HepG2 (cell line): ENCODE results near the gene TRIM31. TPM values are rescaled to one million over a fixed set of nuclear protein-coding genes. Genes with fewer than 3 reads are reported as not detected.

Experiments
- ZNF230 ChIP-seq: sonication (generic); formaldehyde crosslinking; IDR thresholded peaks from 2 replicates; pipeline ENCODE4 v1.4.0; 2020; ENCODE audit warnings: mild to moderate bottlenecking, missing genetic modification reagents
- ZNF234 ChIP-seq: sonication (generic); formaldehyde crosslinking; conservative IDR thresholded peaks from 2 replicates; pipeline ENCODE4 v1.5.1; 2020; ENCODE audit warnings: mild to moderate bottlenecking, missing genetic modification reagents
- polyA plus RNA-seq, 8 experiments: library from polyadenylated mRNA; depleted of rRNA in 3 of 8; stranded (reverse) in 7 of 8; unstranded in 1 of 8; fragments of >200 nt; fragmentation: Illumina TruSeq in 4 of 8; extraction: Trizol in 4 of 8; gene quantifications; 2 replicates each; pipeline versions ENCODE4 v1.2.1 to v1.2.3, GENCODE V29; 2011 to 2016; ENCODE audit warnings: low read depth in 4 of 8, missing spikeins in 1 of 8, mixed read lengths in 1 of 8; ENCODE audit not compliant: insufficient read depth in 1 of 8
- total RNA-seq, 5 experiments: library from RNA; depleted of rRNA; stranded (reverse); fragments of >200 nt; fragmentation: Illumina TruSeq; extraction: Trizol; gene quantifications; 2 replicates each; pipeline ENCODE4 v1.2.3, GENCODE V29; 2016; ENCODE audit warnings: low read depth in 1 of 5
- TF ChIP-seq, protein P1 (sequence below): IDR thresholded peaks from 2 replicates; pipeline ENCODE4 v1.4.0; 2020; ENCODE audit warnings: mild to moderate bottlenecking, missing genetic modification reagents
- TF ChIP-seq, protein P2 (sequence below), 2 experiments: sonication (generic) in 1 of 2; formaldehyde crosslinking in 1 of 2; IDR thresholded peaks; 2 replicates each; pipeline versions ENCODE4 v1.5.1 to v1.6.1; 2011 to 2020; ENCODE audit warnings: borderline replicate concordance in 1 of 2, low read depth in 1 of 2, low read length in 1 of 2, mild to moderate bottlenecking in 1 of 2, missing genetic modification reagents in 1 of 2, moderate library complexity in 1 of 2
- TF ChIP-seq, protein P3 (sequence below): sonication (generic); formaldehyde crosslinking; IDR thresholded peaks from 2 replicates; pipeline ENCODE4 v1.4.0; 2020; ENCODE audit warnings: missing genetic modification reagents

TRIM31 gene
- total and polyA plus RNA-seq, 2 of the 13 experiments (the other 11 are each of a cell fraction or from before 2014, with no cell fraction given) = 0.13 to 0.51 TPM

DNA sequence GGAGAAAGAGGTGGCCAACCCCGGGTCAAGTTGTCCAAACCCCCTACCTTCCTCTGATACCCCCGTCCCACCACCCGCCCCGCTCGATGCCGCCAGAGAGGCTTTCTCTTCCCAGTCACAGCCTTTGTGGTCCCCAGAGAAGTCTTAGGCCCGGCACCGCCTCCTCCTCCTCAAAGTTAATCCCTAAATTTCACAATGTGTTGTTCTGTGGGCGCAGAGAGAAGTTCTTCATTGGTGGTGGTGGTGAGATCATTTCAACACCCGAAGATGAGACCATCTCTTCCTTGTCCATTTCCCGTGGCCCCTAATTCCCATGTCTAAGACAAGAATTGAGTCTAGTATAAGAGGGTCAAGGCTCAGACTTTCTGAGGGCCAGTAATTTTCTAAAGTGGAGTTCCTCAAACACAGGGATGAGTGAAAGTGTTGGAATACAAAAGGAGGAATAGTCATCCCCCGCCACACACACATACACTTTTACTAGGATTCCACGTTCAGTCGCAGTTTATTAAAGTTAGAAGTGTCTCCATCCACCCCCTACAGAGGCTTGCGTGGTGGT is 10.4 kb downstream of the TRIM31 start (continued):
- TF ChIP-seq, protein P1, sequence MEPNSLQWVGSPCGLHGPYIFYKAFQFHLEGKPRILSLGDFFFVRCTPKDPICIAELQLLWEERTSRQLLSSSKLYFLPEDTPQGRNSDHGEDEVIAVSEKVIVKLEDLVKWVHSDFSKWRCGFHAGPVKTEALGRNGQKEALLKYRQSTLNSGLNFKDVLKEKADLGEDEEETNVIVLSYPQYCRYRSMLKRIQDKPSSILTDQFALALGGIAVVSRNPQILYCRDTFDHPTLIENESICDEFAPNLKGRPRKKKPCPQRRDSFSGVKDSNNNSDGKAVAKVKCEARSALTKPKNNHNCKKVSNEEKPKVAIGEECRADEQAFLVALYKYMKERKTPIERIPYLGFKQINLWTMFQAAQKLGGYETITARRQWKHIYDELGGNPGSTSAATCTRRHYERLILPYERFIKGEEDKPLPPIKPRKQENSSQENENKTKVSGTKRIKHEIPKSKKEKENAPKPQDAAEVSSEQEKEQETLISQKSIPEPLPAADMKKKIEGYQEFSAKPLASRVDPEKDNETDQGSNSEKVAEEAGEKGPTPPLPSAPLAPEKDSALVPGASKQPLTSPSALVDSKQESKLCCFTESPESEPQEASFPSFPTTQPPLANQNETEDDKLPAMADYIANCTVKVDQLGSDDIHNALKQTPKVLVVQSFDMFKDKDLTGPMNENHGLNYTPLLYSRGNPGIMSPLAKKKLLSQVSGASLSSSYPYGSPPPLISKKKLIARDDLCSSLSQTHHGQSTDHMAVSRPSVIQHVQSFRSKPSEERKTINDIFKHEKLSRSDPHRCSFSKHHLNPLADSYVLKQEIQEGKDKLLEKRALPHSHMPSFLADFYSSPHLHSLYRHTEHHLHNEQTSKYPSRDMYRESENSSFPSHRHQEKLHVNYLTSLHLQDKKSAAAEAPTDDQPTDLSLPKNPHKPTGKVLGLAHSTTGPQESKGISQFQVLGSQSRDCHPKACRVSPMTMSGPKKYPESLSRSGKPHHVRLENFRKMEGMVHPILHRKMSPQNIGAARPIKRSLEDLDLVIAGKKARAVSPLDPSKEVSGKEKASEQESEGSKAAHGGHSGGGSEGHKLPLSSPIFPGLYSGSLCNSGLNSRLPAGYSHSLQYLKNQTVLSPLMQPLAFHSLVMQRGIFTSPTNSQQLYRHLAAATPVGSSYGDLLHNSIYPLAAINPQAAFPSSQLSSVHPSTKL (CRISPR knock-in tag) = no peak
- TF ChIP-seq, protein P2, sequence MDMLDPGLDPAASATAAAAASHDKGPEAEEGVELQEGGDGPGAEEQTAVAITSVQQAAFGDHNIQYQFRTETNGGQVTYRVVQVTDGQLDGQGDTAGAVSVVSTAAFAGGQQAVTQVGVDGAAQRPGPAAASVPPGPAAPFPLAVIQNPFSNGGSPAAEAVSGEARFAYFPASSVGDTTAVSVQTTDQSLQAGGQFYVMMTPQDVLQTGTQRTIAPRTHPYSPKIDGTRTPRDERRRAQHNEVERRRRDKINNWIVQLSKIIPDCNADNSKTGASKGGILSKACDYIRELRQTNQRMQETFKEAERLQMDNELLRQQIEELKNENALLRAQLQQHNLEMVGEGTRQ (IDR thresholded peaks at IDR 0.05; ENCODE audit: low read depth, low read length) = 0 out of 2 replicates have a peak, but pooled peaks have one; percentile 1
- TF ChIP-seq, protein P2 (CRISPR knock-in tag; IDR thresholded peaks at IDR 0.05; ENCODE audit: borderline replicate concordance) = no peak
- TF ChIP-seq, protein P3, sequence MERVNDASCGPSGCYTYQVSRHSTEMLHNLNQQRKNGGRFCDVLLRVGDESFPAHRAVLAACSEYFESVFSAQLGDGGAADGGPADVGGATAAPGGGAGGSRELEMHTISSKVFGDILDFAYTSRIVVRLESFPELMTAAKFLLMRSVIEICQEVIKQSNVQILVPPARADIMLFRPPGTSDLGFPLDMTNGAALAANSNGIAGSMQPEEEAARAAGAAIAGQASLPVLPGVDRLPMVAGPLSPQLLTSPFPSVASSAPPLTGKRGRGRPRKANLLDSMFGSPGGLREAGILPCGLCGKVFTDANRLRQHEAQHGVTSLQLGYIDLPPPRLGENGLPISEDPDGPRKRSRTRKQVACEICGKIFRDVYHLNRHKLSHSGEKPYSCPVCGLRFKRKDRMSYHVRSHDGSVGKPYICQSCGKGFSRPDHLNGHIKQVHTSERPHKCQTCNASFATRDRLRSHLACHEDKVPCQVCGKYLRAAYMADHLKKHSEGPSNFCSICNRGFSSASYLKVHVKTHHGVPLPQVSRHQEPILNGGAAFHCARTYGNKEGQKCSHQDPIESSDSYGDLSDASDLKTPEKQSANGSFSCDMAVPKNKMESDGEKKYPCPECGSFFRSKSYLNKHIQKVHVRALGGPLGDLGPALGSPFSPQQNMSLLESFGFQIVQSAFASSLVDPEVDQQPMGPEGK (CRISPR knock-in tag) = 0 out of 2 replicates have a peak, but pooled peaks have one; percentile 6
- TF ChIP-seq ZNF230 (0 out of 2 replicates have a peak, but pooled peaks have one; percentile 2), ZNF234 (0 out of 2 replicates have a peak, but pooled peaks have one; percentile 12)
